Measurements from ENCODE around the gene FOXJ1.

- TF ChIP-seq CTCF (IDR thresholded peaks at IDR 0.05) (no peak), POLR2A (IDR thresholded peaks at IDR 0.05) (no peak)
These were observed 13.2 kb upstream of the FOXJ1 start for GRCh38 chr17:76154292-76154691.

Measured in tibial nerve (tissue), 3 donors.